ENCODE data around the gene DCHS2.

The DCHS2 gene

GRCh38 chr4:154345359-154345758 is 146.2 kb downstream of the DCHS2 start:
- no peak overlapping the region for H2AFZ ChIP-seq (ENCODE audit: low read depth, low read length)
- no peaks in the 10 kb centered on the region for H3K9me3 ChIP-seq (ENCODE audit: insufficient read depth, low read length, severe bottlenecking)
- DNase-seq = no peak

GRCh38 chr4:154344686-154345085 is 146.9 kb downstream of the DCHS2 start:
- ATAC-seq (ENCODE audit: insufficient read depth, low read depth) (no peak), DNase-seq (no peak)
- H3K4me1 ChIP-seq (ENCODE audit: insufficient read depth, low read length) = no peaks in the 10 kb centered on the region
- no peak overlapping the region for H3K27ac ChIP-seq (ENCODE audit: low read length)
- H3K36me3 ChIP-seq (ENCODE audit: insufficient read depth, low read length) = no peaks in the 10 kb centered on the region
- H3K27me3 ChIP-seq (ENCODE audit: insufficient read depth, low read length, poor library complexity) = no peaks in the 10 kb centered on the region
- no peaks in the 10 kb centered on the region for H3K79me2 ChIP-seq (ENCODE audit: insufficient read depth, low read length)
- H3K9ac ChIP-seq (ENCODE audit: low read depth, low read length) = no peak overlapping the region
- TF ChIP-seq CTCF (IDR thresholded peaks at IDR 0.05; ENCODE audit: borderline replicate concordance, extremely low read depth, low read length, poor library complexity, severe bottlenecking) = no peak
- TF ChIP-seq EZH2 (IDR thresholded peaks at IDR 0.05; ENCODE audit: borderline replicate concordance, low read depth, low read length, severe bottlenecking) = no peak
- no peak overlapping the region for H3K4me2 ChIP-seq (ENCODE audit: insufficient read depth, low read length)
- H2AFZ ChIP-seq (ENCODE audit: low read depth, low read length) = no peak overlapping the region
- no peaks in the 10 kb centered on the region for H3K9me3 ChIP-seq (ENCODE audit: insufficient read depth, low read length, severe bottlenecking)
- no peak overlapping the region for H3K4me3 ChIP-seq (ENCODE audit: low read depth in 1 of 2, low read length in 2 of 2)
- no peaks in the 10 kb centered on the region for H4K20me1 ChIP-seq (ENCODE audit: insufficient read depth, low read length)

More at GRCh38 chr4:154345359-154345758, 146.2 kb downstream of the DCHS2 start:
- Histone ChIP-seq H3K36me3 (ENCODE audit: insufficient read depth, low read length) (no peaks in the 10 kb centered on the region), H3K27ac (ENCODE audit: low read length) (no peak overlapping the region), H3K79me2 (ENCODE audit: insufficient read depth, low read length) (no peaks in the 10 kb centered on the region), H3K4me1 (ENCODE audit: insufficient read depth, low read length) (no peaks in the 10 kb centered on the region), H3K9ac (ENCODE audit: low read depth, low read length) (no peak overlapping the region), H4K20me1 (ENCODE audit: insufficient read depth, low read length) (no peaks in the 10 kb centered on the region), H3K27me3 (ENCODE audit: insufficient read depth, low read length, poor library complexity) (no peaks in the 10 kb centered on the region), H3K4me3 (ENCODE audit: low read depth in 1 of 2, low read length in 2 of 2) (no peak overlapping the region), H3K4me2 (ENCODE audit: insufficient read depth, low read length) (no peak overlapping the region)
- ATAC-seq (ENCODE audit: insufficient read depth, low read depth) = no peak
- TF ChIP-seq EZH2 (IDR thresholded peaks at IDR 0.05; ENCODE audit: borderline replicate concordance, low read depth, low read length, severe bottlenecking) = no peak
- TF ChIP-seq CTCF (IDR thresholded peaks at IDR 0.05; ENCODE audit: borderline replicate concordance, extremely low read depth, low read length, poor library complexity, severe bottlenecking) = no peak

DNA sequence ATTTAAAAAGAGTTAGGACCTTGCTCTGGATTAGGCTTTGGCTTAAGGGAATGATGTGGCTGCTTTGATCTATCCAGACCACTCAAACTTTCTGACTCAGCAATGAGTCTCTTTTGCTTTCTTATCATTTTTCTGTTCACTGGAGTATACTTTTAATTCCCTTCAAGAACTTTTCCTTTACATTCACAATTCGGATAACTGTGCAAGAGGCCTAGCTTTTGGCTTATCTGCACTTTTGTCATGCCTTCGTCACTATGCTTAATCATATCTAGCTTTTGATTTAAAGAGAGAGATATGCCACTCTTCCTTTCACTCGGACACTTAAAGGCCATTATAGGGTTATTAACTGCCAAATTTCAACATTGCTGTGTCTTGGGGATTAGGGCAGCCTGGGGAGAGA is 147.9 kb downstream of the DCHS2 start:
- Histone ChIP-seq H3K79me2 (ENCODE audit: insufficient read depth, low read length) (no peaks in the 10 kb centered on the region), H3K9ac (ENCODE audit: low read depth, low read length) (no peak overlapping the region), H3K27ac (ENCODE audit: low read length) (no peak overlapping the region), H3K4me2 (ENCODE audit: insufficient read depth, low read length) (no peak overlapping the region), H2AFZ (ENCODE audit: low read depth, low read length) (no peak overlapping the region), H3K36me3 (ENCODE audit: insufficient read depth, low read length) (no peaks in the 10 kb centered on the region), H4K20me1 (ENCODE audit: insufficient read depth, low read length) (no peaks in the 10 kb centered on the region), H3K9me3 (ENCODE audit: insufficient read depth, low read length, severe bottlenecking) (no peaks in the 10 kb centered on the region), H3K27me3 (ENCODE audit: insufficient read depth, low read length, poor library complexity) (no peaks in the 10 kb centered on the region), H3K4me1 (ENCODE audit: insufficient read depth, low read length) (no peaks in the 10 kb centered on the region), H3K4me3 (ENCODE audit: low read depth in 1 of 2, low read length in 2 of 2) (no peak overlapping the region)
- TF ChIP-seq CTCF (IDR thresholded peaks at IDR 0.05; ENCODE audit: borderline replicate concordance, extremely low read depth, low read length, poor library complexity, severe bottlenecking) (no peak), EZH2 (IDR thresholded peaks at IDR 0.05; ENCODE audit: borderline replicate concordance, low read depth, low read length, severe bottlenecking) (no peak)
- DNase-seq = no peak
- ATAC-seq (ENCODE audit: insufficient read depth, low read depth) = no peak

GRCh38 chr4:154341448-154341847 is 150.2 kb downstream of the DCHS2 start:
- no peaks in the 10 kb centered on the region for H3K4me1 ChIP-seq (ENCODE audit: insufficient read depth, low read length)
- ATAC-seq (ENCODE audit: insufficient read depth, low read depth) = no peak
- H3K4me3 ChIP-seq (ENCODE audit: low read depth in 1 of 2, low read length in 2 of 2) = no peak overlapping the region
- H3K9ac ChIP-seq (ENCODE audit: low read depth, low read length) = no peak overlapping the region
- H3K36me3 ChIP-seq (ENCODE audit: insufficient read depth, low read length) = no peaks in the 10 kb centered on the region
- H3K4me2 ChIP-seq (ENCODE audit: insufficient read depth, low read length) = no peak overlapping the region
- no peaks in the 10 kb centered on the region for H3K79me2 ChIP-seq (ENCODE audit: insufficient read depth, low read length)
- no peak for TF ChIP-seq EZH2 (IDR thresholded peaks at IDR 0.05; ENCODE audit: borderline replicate concordance, low read depth, low read length, severe bottlenecking)
- no peak for TF ChIP-seq CTCF (IDR thresholded peaks at IDR 0.05; ENCODE audit: borderline replicate concordance, extremely low read depth, low read length, poor library complexity, severe bottlenecking)
- H4K20me1 ChIP-seq (ENCODE audit: insufficient read depth, low read length) = no peaks in the 10 kb centered on the region
- no peak overlapping the region for H2AFZ ChIP-seq (ENCODE audit: low read depth, low read length)
- no peaks in the 10 kb centered on the region for H3K9me3 ChIP-seq (ENCODE audit: insufficient read depth, low read length, severe bottlenecking)
- no peak overlapping the region for H3K27ac ChIP-seq (ENCODE audit: low read length)
- H3K27me3 ChIP-seq (ENCODE audit: insufficient read depth, low read length, poor library complexity) = no peaks in the 10 kb centered on the region
- no peak for DNase-seq
